Measurements from ENCODE around the gene GRAMD1B.

The GRAMD1B gene

DNA sequence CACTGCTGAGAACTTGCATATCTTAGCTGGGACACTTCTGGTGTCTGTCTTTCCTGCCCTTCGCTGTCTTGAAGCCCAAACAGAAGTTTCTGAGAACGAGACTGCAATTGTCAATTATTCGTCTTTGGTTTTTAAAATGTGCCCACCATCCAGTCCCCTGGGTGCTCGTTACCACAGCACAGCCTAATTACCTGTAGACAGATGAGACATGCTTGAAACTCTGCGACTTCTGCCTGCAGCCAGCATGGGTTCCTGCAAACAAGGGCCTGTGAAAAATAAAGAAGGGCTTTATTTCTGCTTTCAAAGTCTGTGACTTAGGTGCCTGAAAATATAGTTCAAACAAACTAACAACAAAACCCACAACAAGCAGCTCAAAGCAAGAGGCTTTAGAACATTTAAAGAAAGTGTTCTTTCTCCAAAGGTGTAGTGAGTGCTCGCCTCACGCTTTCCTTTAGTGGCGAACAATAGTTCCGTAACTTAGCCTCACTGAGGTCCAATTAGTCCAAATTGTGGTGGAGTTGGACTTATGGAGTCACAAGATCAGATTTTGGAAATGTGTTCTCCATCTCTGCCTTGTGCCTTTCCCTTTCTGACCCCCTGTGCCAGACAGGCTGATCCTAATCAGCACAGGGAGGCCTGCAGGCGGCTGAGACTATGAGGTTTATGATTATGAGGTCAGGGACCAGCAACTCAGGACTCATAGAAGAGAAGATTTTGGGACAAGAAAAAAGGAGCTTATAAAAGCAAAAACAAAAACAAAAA is 20.4 kb upstream of the GRAMD1B start:
- no peak for DNase-seq (ENCODE audit: low read depth)

DNA sequence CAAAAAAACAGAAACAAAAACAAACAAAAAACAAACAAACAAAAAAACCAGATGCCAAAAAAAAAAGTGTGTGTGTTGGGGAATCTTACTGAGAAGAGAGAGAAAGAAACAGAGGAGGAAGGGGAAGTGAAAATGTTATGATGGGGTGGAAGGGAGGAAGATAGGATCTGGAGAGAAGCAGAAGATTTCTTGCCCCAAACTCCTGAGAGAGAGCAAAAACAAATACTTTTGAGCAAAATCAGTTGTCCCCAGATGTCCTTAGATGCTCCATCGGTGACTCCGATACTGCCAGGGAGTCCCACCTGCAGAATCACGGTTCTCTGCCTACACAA is 19.9 kb upstream of the GRAMD1B start:
- no peak for DNase-seq (ENCODE audit: low read depth)

DNA sequence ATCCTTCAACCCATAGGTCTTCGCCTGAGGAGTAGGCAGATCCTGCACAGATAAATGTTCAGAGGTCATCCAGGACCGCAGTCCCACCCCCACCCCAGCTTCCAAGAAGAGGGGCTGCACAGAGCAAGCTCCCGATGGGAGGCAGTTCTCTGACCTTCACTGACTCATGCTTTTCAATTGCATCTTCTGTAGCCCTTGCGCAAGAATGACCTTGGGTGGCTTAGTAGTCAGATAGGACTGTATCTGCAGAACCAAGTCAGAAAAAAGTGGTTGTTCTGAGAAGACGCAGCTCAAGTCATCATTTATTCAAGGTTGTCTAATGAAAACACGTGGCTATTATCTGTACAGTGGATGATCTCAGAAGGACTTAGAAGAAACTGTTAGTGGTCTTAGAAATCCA is 16.4 kb upstream of the GRAMD1B start:
- no peak for DNase-seq (ENCODE audit: low read depth)

DNA sequence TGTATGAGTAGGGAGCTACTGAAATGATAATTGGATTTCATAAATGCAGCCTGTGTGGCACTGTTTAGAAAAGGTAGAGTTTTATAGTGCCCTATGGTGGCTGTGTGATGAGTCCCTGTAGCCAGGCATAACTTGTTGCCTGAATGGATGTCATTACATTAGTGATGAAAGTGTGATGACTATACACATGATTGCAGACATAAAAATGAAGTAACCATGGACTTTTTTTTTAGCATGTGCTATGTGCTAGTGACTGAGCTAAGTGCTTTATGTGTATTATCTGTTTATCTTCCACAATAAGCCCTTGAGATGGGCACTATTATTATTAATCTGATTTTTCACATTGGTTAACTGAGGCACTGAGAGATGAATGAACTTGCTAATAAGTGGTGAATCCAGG is 13.5 kb upstream of the GRAMD1B start:
- no peak for DNase-seq (ENCODE audit: low read depth)

DNA sequence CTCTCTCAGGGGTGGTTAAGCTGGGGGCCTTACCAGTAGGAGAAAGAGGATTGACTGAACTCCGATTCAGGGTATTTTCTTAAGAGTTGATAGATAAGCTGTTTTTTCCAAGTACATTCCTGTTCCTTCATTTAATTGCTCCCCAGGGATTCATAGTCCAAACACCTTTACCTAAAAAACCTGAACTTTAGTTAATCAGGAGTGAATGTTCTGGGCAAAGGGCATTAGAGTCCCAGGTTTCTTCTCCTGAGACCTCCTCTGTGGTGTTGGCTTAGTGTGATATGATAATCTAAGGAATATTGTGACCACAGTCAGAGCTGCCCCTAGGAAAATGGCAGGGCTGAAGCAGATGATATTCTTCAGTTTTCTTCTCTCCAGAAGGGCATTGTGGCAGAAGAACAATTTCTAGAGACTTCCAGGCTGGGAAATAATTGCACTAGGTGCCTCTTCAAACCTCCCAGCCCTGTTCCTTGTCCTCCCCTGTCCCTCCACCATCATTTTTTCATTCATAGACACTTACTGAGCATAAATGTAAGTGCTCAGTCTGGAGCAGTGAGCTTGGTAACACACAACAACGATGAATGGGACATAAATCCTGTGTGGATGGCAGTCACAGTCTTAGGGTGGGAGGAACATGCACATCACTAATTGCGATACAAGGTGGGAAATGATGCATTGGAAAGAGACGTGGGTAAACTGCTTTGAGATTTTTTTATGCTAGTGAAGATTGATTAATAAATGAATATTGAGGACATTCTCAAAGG is 11.5 kb upstream of the GRAMD1B start:
- no peak for DNase-seq (ENCODE audit: low read depth)

DNA sequence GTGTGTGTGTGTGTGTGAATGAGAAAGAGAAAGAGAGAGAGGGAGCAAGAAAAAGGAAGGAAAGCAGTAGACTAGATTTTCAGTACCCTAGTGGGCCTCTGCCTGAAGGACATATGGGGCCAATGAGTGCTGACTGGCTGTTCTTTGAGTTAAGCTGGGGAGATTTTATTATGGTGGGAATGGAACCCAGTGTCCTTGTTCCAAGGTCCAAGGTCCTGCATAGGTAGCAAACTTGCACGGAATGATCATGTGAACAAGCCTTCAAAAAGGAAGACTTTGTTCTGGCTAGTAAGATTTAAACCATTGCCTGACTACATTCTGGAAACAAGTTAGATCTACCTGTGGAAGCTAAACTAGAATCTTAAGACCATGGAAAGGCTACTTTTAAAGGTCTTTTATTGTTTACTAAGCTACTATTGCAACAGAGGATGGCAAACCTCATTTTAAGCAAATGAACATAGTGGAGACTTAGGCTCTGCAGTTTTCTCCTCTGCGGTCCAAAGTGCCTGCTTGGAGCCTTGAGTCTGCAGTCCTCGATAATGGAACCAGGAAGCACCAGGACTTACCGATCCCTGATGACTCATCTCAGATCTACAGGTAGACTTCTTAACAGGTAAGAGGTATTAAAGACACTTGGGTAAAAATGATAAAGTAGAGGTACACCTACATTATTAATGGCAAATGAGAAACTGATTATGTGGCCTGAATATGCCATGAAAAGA is 10.2 kb upstream of the GRAMD1B start:
- no peak for DNase-seq (ENCODE audit: low read depth)

DNA sequence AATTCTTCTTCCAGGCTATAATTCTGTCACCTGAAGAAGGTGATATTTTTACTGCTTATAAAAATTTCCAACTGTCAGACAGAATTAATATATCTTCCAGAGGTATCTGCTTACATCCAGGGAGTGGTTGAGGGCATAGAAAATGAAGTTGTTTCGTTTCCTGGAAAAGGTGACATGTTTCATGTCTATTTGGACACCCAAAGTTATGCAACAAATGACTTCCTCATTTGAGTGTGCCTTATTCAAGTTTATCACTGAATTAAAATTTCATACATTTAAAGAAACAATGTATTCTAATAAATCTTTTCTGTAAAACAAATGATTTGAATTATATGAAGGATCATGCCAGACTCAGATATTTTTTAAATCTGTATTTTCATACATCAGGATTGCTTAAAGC is 8.5 kb upstream of the GRAMD1B start:
- no peak for DNase-seq (ENCODE audit: low read depth)

DNA sequence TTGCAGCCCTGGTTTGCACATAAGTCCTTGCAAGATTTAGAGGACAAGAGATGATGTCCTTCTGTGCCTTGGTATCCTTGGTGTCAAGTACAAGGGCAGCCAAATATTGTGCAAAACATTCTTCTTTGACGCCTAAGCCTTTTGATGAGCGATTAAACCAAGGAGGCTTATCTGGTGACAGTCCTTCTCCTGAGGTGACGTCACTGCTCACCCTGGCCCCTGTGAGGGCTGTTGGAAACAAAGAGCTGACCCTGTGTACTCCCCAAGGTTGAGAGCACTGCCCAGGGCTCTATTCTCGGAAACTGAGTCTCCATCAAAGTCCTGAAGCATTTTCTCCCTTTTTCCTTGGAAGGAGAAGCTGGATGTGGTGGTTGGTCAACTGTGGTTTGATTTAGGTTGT is 4.7 kb upstream of the GRAMD1B start:
- no peak for DNase-seq (ENCODE audit: low read depth)

DNA sequence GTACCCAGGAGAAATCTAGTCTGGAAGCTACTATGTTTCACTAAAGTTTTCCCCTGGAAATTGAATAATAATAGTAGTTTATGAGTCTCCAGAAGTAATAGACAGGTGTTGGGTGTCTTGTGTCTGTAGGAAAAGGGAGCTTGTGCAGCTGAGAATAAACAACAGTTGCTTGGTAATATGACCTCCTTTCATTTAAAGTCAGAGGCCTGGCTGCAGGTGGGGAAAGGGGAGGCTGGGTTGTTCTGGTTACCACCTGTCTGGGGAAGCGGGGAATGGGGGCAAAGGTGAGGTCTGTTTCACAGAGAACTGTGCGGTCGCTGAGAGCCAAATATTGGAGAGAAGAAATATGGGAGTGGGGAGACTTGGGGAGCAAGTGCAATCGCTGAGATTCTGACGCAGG is 3.3 kb upstream of the GRAMD1B start:
- no peak for DNase-seq (ENCODE audit: low read depth)

DNA sequence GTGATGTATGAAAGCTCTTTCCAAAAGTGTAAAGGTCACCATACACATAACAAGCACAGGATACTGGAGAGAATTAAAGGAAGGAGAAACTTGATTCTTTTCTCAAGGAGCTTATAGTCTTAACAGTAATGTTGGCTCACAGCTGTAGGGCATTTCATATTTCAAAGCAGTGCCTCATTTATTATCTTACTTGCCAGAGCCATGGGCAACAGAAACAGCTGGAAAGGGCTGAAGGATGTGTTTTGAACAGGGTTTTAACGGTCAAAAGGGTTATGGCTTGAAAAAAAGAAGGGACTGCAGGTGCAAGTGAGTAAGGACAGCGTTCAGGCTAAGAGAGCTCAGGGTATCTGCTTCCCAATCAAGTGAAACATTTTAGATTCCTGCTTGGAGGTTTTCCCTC is 2.7 kb upstream of the GRAMD1B start:
- no peak for DNase-seq (ENCODE audit: low read depth)

DNA sequence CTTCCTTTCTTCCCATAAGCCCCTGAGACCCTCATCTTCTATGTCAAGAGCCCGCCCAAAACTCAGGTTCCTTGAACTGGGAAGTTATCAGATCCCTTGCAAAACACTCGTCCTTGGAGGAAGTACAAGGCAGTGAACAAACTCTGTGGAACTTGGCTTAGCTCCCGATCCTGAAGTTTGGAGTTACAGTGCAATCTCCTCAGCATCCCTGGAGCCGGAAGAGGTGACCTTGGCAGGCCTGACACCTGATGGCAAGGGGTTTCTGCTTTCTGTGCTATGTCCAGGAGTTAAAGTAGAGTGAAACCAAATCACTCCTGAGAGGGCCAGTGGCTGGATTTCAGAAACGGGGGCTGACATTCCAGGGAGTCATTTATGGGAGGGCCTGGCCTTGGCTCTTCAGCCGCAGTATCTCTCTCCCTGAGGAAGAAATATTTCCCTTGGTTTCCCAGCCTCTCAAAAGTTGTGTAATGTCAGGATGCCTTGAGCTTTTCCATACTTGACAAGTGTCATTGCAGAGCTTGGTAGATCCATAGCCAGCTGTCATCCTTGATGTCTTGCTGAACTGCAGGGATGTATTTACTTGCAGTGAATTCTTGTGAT is 1.9 kb upstream of the GRAMD1B start:
- no peak for DNase-seq (ENCODE audit: low read depth)

DNA sequence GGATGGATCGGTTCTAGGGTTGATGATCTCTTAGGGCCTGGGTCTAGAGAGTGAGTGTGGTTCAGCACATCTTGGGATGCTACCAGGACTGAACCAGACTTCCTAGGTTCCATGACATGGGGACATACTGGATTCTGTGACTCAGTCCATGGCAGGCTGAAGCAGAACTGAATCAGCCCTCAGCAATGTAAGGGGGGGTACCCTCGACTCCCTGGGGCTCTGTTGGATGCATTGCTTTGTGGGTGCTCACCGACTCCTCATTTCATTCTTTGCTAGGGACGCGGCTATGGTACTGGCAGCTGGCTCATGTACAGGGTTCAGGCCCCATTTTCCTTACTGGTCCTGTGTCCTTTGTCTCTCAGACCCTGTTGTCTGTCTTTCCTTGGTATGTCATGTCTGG is 733 bp upstream of the GRAMD1B start:
- DNase-seq (ENCODE audit: low read depth): no peak

DNA sequence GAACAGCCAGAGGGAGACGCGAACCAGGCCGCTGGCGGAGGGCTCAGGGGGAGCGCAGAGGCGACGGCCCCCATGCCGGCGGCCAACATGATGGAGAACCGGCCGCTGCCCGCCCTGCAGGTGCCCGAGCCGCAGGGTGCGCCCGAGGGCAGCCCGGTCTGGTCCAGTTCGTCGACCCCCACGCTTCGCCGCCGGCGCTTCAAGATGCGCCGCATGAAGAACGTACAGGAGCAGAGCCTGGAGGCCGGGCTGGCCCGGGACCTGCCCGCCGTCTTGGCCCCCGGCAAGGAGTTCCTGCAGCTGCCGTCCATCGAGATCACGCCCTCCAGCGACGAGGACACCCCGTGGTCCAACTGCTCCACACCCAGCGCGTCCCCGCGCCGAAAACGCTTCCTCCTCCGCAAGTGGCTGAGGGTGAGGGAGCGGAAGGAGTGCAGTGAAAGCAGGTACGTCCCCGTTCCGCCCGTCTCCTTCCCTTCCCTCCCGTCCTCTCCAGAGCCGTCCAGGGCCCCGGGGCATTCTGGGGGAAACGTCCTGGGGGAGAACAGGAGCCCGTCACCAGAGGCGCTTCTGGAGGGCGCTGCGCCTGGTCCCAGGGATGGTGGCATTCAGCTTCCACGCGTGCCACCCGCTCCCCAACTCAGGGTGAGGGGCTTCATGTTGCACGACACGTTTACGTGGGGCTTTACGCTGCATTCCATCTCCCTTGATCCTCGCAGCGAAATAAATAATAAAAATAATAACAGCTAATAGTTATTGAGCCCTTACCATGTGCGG is 840 bp downstream of the GRAMD1B start:
- peak; percentile 37 for DNase-seq (ENCODE audit: low read depth)

DNA sequence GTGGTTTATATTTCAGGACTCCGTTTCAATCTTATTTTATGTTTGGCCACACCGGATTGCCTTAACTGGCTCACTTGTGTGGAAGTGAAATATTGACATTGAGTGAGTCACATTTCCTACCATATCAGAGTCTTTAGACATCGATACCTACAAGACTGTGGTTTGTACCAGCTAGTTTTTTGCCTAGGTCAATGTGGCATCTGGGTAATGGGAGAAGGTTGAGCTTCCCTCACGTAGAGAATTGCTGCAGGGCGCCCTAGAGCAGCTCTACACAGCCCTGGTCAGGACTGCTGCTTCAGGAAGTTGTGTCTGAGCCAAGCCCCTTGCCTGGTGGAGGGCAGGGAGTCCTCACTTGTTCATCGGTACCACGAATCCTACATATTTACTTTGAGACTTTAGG is 1.6 kb downstream of the GRAMD1B start:
- no peak for DNase-seq (ENCODE audit: low read depth)

DNA sequence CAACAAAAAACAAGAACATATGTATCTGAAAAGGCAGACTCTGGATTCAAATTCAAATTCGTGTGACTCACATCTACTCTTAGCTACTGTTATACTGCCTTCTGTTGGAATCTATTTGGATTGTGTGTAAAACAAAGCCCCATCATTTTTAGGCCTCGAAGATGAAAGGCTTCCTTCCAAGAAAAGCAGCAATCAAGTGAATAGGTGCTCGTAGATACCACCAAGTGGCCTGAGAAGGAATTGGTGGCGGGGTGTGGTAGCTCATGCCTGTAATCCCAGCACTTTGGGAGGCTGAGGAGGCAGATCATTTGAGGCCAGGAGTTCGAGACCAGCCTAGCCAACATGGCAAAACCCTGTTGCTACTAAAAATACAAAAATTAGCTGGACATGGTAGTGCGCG is 4.2 kb downstream of the GRAMD1B start:
- no peak for DNase-seq (ENCODE audit: low read depth)

DNA sequence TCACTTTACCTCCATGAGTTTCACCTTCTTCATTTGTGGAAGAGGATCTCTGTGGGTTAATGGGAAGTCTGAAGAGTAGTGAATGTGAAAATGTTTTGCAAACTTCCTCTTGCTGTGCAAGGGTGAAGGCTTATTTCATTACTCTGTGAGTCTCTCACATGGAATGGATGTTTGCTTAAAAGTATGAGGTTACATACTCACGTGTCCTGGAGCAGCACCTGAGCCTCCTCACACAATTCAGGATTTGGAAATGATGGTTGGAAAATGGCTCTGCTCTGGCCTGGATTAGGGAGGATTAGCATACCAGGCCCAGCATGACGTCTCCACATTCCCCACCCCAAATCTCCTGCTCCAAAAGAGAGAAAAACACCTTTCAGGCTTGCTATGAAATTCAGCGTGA is 4.8 kb downstream of the GRAMD1B start:
- DNase-seq (ENCODE audit: low read depth): no peak

DNA sequence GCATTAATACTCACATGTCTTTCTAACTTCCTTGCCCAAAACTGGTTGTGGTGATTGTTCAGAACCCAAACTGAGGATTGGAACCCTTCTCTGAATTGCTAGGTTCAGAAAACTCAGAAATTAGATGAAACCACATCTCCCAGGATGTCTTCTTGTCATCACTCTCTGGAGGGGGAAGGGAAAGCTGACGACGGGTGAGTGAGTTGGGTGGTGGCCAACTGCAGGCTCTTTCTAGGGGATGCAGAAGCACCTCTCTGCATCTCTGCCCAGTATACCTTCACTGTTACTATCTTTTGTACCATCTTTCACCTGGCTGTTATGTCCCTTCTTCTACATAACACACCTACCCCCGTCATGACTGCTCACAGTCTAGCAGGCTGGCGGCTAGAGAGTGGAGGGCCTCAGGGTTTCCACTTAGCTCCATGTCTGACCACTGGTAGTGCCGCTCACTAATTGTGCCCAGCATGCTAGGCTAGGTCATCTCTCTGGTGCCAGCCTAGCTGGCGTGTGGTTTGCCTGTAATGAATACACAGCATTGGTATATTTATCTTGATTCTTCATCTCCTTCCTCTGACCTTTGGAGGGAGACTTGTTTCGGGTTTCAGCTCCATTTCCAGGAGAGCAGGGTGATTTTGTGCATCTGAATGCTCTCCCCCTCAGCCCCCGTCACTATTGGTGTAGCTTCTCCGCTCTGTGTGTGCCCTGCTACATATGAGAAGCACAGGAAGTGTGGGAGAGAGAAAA is 7.3 kb downstream of the GRAMD1B start:
- DNase-seq (ENCODE audit: low read depth): no peak

DNA sequence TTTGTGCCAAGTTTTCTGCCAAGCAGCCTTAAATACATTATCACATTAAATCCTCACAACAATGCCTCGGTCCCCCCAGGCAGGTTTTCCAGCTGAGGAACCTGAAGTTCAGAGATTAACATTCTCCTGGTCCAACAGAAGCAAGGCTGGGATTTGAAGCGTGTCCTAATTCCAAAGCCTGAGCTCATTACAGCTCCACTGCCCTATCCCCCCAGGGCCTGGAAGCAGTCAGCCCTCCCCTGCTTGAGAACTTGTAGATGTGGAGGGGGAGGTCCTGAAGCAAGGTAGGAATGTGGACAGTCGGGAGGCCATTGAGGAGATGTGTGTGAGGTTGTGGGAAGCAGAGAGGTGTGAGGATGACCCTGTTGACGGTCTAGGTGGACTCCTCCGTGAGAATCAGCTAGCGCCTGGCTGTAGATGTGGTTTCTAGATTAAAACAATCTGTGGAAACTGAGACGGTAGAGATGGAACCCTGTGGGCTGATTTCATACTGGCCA is 8.1 kb downstream of the GRAMD1B start:
- DNase-seq (ENCODE audit: low read depth): no peak

DNA sequence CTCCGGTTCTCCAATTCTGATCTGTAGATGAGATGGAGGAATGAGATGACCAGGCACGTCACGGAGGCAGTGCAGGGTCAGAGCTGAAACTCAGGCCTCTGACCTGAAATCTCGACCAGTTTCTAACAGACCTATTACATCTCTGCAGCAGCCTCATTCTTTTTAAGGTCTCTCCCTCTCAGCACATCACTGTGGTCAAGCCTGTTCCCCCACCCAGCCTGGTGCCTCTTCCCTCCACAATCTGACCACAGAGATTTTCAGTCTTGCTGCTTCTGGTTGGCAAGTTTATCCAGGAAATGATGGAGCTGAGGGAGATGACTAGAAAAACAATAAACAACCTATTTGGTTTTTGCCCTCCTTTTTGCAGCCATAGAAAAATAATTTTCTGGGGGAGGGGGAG is 9.5 kb downstream of the GRAMD1B start:
- DNase-seq (ENCODE audit: low read depth): no peak

DNA sequence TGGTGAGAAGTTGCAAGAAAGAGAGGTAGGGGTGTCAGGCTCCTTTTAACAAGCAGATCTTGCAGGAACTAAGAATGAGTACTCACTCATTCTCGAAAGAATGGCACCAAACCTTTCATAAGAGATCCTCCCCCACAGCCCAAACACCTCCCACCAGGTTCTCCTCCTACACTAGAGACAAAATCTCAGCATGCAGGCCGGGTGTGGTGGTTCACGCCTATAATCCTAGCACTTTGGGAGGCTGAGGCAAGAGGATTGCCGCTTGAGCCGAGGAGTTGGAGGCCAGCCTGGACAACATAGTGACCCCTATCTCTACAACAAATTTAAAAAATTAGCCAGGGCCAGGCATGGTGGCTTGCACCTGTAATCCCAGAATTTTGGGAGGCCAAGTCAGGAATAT is 11.1 kb downstream of the GRAMD1B start:
- no peak for DNase-seq (ENCODE audit: low read depth)
